ENCODE data around the gene BBOF1.
"Not testable (repeated sequence)": the region's sequence is repeated elsewhere in the genome, so short reads cannot be mapped to it uniquely, and the experiment has no call there.

BBOF1 gene, protein sequence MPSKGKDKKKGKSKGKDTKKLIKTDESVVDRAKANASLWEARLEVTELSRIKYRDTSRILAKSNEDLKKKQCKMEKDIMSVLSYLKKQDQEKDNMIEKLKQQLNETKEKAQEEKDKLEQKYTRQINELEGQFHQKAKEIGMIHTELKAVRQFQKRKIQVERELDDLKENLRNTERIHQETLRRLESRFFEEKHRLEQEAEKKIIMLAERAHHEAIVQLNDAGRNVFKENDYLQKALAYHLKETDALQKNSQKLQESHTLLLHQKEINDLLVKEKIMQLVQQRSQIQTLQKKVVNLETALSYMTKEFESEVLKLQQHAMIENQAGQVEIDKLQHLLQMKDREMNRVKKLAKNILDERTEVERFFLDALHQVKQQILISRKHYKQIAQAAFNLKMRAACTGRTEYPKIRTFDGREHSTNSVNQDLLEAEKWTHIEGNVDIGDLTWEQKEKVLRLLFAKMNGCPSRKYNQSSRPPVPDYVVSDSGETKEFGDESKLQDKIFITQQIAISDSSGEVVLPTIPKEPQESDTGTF

DNA sequence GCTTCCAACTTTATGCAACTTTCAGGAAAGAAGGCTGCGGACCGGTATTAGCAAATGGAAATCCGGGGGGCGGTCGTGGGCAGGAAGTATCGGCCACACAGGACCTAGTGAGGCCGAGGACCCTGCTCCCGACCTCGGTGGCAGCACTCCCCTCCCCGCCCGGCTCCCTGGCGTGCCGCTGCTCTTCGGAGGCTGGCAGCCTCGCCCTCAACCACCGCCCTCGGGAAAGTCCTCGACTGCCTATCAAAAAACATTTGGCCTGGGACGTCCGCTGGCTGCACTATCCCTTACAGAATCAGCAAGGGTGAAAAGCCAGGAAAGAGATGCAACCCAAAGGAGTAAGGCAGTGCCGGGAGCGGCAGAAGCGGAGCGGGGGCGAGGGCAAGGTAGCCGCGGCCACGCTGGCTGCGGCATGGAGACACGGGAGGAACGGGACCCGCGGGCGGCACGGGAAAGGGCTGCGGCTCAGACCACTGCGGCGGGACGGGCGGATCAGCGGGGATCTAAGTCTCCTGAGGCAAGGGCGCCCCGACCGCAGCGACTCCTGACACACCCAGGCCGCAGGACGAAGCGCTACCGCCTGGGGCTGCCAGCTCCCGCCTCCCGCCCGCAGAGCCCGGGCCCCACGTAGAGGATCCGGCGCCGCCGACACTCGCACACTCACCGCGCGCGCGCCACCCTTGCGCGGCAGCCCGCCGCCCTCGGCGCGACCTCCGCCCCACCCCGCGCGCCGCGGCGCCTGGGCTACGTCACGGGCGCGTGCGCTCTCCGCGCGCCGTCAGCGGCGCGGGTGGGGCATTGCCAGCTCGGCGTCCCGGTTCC is at the start of gene BBOF1, which contains the start of gene ENTPD5:
Gene BBOF1, plus strand, starts transcription at position 764 of the 822 bp plus-strand sequence. CDS start 130 bp downstream, outside the sequence.
Gene ENTPD5, minus strand, starts transcription at position 703 of the 822 bp plus-strand sequence. CDS start 31,186 bp downstream, outside the sequence.
- H3K4me3 Mint-ChIP-seq: peak within 1 kb of the TSS; percentile 97
- H3K4me1 Mint-ChIP-seq: peaks cover 10% of the 10 kb centered on the region
- no peaks in the 10 kb centered on the region for H3K9me3 Mint-ChIP-seq
- no peaks in the 10 kb centered on the region for H3K36me3 Mint-ChIP-seq
- H3K27ac Mint-ChIP-seq: peak within 1 kb of the TSS; percentile 99
- H3K27me3 Mint-ChIP-seq: no peaks in the 10 kb centered on the region

DNA sequence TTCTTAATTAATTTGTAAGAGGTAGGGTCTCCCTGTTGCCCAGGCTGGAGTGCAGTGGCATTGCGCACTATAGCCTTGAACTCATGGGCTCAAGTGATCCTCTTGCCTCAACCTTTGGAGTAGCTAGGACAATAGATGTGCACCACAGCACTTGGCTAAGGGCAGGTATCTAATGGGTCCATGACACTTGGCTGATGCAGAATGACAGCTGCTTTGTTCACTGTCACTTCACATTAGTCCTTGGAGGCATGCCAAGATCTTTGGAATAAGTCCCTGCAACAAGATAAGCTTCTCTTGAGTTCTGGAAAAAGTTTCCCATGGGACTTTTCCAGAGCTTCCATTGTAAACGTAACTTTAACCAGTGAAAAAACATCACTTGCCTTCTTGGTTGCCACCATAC is 45.7 kb upstream of the BBOF1 start:
- Mint-ChIP-seq H3K9me3 (no peaks in the 10 kb centered on the region), H3K36me3 (peaks cover 4% of the 10 kb centered on the region), H3K27ac (no peak overlapping the region), H3K27me3 (no peaks in the 10 kb centered on the region), H3K4me1 (no peaks in the 10 kb centered on the region), H3K4me3 (no peak overlapping the region)

DNA sequence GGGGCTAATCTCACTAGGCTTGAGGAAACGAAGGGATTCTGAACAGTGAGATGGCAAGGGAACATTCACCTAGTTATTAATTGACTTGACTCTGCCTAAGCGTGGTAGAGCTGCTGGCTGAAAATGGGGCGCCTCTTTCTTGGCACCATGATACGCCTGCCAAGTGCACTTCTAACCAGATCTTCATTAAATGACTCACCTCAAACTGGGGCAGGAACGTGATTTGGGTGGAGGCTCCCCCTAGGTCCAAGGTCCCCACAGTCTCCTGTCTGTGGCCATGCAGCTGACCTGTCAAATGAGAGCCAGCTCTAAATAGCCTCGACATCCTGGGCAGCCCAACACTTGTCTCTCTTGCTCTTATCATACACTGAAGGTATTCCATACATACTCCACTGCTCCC is 43.0 kb upstream of the BBOF1 start:
- H3K4me1 Mint-ChIP-seq: no peaks in the 10 kb centered on the region
- H3K36me3 Mint-ChIP-seq: peaks cover 8% of the 10 kb centered on the region
- no peak overlapping the region for H3K27ac Mint-ChIP-seq
- no peaks in the 10 kb centered on the region for H3K27me3 Mint-ChIP-seq
- H3K4me3 Mint-ChIP-seq: no peak overlapping the region
- no peaks in the 10 kb centered on the region for H3K9me3 Mint-ChIP-seq

DNA sequence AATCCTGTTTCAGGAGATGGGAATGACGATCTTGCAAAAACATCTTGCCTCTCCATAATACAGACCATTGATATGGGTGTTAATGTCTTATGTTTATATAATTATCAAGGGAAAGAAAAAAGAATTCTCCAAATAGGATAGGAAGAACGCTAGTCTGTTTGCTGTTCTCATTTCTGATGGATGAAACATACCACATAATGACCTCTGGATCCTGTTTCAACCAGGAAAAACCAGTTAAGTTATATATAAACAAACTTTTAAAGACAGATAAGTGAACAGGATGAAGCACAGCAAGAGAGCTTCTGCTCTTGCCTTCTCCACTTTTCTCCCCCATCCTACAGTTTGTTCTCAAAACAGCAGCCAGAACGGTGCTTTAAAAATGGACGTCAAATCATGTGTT is 41.3 kb upstream of the BBOF1 start:
- no peak overlapping the region for H3K27ac Mint-ChIP-seq
- peaks cover 6% of the 10 kb centered on the region for H3K36me3 Mint-ChIP-seq
- H3K9me3 Mint-ChIP-seq: no peaks in the 10 kb centered on the region
- H3K27me3 Mint-ChIP-seq: no peaks in the 10 kb centered on the region
- no peaks in the 10 kb centered on the region for H3K4me1 Mint-ChIP-seq
- H3K4me3 Mint-ChIP-seq: no peak overlapping the region

DNA sequence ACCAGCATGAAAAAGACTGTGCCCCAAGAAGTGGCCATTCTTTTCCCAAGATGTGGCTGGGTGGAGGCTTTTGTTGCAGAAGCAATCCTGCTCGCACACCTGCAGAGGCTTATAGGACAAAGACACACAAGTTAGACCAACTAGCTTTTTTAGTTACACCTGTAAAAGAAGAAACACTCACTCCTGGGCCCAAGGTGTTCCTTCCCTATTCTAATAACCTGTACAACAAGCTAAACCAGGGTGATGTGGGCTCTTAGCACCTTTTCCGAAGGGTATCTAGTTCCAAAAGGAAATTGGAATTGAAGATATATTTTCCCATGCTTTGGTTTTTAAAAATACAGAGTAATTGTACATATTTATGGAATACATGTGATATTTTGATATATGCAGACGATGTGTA is 31.1 kb upstream of the BBOF1 start:
- H3K36me3 Mint-ChIP-seq: peaks cover 12% of the 10 kb centered on the region
- no peak overlapping the region for H3K27ac Mint-ChIP-seq
- H3K4me1 Mint-ChIP-seq: no peaks in the 10 kb centered on the region
- no peaks in the 10 kb centered on the region for H3K27me3 Mint-ChIP-seq
- H3K4me3 Mint-ChIP-seq: no peak overlapping the region
- no peaks in the 10 kb centered on the region for H3K9me3 Mint-ChIP-seq

DNA sequence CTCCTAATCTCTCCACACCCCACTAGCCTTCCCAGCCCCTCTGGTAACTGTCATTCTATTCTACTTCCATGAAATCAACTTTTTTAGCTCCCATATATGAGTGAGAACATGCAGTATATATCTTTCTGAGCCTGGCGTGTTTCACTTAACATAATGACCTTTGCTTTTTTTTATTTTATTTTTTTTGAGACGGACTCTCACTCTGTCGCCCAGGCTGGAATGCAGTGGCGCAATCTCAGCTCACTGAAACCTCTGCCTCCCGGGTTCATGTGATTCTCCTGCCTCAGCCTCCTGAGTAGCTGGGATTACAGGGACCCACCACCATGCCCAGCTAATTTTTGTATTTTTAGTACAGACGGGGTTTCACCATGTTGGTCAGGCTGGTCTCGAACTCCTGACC is 30.5 kb upstream of the BBOF1 start:
- peaks cover 12% of the 10 kb centered on the region for H3K36me3 Mint-ChIP-seq
- not testable (repeated sequence) for H3K4me3 Mint-ChIP-seq, H3K27ac Mint-ChIP-seq, H3K4me1 Mint-ChIP-seq, H3K27me3 Mint-ChIP-seq, H3K9me3 Mint-ChIP-seq

DNA sequence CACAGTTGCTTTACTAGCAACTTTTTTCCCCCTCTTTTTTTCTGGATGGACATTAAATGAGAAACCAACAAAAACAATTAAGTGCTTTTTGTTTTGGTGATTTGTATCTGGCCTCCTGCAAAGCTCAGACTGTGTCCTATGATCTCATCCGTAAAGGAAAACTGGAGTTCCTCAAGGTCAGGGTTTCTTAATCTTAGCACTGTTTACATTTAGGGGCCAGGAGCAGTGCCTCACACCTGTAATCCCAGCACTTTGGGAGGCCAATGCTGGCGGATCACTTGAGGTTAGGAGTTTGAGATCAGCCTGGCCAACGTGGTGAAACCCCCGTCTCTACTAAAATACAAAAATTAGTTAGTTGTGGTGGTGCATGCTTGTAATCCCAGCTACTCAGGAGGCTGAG is 28.1 kb upstream of the BBOF1 start:
- no peak overlapping the region for H3K4me3 Mint-ChIP-seq
- H3K36me3 Mint-ChIP-seq: peaks cover 8% of the 10 kb centered on the region
- H3K4me1 Mint-ChIP-seq: no peaks in the 10 kb centered on the region
- H3K9me3 Mint-ChIP-seq: no peaks in the 10 kb centered on the region
- no peaks in the 10 kb centered on the region for H3K27me3 Mint-ChIP-seq
- H3K27ac Mint-ChIP-seq: no peak overlapping the region

DNA sequence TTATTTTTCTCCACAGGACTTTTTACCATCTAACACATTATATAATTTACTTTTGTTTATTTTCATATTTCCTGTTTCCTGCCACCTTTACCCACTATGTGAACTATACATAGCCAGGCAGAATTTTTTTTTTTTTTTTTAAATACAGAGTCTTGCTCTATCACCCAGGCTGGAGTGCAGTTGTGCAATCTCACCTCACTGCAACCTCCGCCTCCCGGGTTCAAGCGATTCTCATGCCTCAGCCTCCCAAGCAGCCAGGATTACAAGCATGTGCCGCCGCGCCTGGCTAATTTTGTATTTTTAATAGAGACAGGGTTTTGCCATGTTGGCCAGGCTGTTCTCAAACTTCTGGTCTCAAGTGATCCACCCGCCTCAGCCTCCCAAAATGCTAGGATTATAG is 24.2 kb upstream of the BBOF1 start:
- H3K4me3 Mint-ChIP-seq, H3K4me1 Mint-ChIP-seq, H3K27me3 Mint-ChIP-seq, H3K36me3 Mint-ChIP-seq, H3K27ac Mint-ChIP-seq, H3K9me3 Mint-ChIP-seq: not testable (repeated sequence)

DNA sequence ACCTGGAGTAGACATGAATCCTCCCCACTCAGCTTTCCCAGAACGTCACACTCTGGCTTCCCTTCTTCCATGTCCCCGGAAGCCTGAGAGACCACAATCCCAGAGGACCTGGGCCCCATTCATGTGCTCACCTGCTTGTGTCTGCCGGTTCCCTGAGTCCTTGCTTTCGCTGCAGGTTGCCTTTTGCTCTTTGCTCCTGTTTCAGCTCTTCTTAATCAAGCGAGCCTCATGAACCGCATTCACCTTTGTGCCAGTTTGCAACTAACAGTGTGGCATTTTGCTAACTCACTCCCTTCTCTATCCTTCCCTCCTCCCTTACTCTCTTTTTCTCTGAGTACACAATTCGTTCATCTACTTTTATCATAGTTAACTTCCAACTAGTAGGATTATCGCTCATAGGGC is 23.2 kb upstream of the BBOF1 start:
- Mint-ChIP-seq H3K4me3 (no peak overlapping the region), H3K27me3 (no peaks in the 10 kb centered on the region), H3K27ac (no peak overlapping the region), H3K4me1 (no peaks in the 10 kb centered on the region), H3K9me3 (no peaks in the 10 kb centered on the region), H3K36me3 (peaks cover 5% of the 10 kb centered on the region)

DNA sequence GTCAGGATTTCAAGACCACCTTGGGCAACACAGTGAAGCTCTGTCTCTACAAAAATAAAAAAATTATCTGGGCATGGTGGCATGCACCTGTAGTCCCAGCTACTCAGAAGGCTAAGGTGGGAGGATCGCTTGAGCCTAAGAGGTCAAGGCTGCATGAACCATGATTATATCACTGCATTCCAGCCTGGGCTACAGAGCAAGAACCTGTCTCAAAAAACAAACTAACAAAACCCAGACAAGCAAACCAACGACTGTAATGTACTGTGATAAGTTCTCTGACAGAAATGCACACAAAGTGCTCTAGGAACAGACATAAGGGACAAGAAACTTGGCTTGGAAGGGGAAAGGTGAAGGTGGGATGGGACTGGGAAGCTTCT is 22.4 kb upstream of the BBOF1 start:
- Mint-ChIP-seq H3K9me3 (no peaks in the 10 kb centered on the region), H3K4me3 (no peak overlapping the region), H3K27ac (no peak overlapping the region), H3K36me3 (peaks cover 5% of the 10 kb centered on the region), H3K27me3 (no peaks in the 10 kb centered on the region), H3K4me1 (no peaks in the 10 kb centered on the region)

DNA sequence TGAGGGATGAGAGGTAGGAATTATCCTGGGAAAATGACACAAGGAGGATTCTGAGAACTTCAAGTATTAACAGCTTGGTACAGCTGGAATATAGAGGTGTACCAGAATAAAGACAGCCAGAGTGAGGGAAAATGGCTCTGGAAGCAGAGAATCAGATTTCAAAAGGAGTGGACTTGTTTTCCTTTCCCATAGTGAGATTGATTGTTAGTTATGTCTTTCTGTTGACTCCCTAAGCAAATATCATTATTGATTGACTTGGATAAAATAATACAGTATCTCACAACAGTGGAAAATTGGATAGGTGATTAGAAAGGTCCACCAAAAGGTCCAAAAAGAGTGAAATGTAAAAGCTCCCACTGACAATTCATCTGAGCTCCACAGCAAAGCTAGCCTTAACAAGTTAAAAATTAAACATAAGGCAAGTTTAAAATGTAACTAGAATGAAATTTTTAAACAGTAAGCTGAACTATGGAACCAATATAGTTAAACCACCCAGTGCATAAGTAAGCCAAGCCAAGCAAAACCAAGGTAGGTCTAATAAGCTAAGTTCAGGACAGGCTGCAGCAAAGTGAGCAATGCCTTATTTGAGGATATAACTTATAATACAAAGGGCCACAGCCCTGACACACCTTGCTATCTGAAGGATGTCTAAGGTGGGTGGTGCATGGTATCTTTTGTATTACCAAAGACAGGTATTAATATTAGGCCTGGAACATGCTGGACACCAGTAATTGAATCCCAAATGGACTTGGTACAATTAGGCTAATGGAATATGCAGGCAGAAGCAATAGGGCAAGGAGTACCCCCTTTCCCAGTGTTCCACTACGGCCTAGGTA is 21.8 kb upstream of the BBOF1 start:
- Mint-ChIP-seq H3K36me3 (peaks cover 5% of the 10 kb centered on the region), H3K4me1 (no peaks in the 10 kb centered on the region), H3K27ac (no peak overlapping the region), H3K4me3 (no peak overlapping the region), H3K27me3 (no peaks in the 10 kb centered on the region), H3K9me3 (no peaks in the 10 kb centered on the region)

DNA sequence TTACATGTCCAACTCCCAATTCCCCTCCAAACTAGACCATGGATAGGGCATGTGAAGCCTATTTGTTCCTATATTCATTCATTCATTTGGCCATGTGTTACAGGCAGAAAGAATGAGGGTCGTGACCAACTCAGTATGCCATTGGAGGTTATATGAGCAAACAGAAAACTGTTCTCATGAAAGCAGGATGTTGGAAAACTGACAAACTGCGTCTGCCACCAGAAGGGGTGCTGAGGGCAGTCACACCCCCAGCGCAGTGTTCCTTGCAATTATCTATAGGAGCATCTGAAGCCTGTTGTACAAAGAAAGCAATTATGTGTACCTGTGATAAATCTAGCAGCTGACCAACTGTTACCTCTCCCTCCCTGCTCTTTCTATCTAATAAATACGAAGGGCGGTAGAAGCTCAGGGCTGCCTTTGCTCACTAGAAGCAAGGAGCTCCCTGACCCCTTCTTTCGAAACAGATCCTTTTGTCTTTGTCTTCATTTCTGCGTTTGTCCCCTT is 21.2 kb upstream of the BBOF1 start:
- H3K9me3 Mint-ChIP-seq: no peaks in the 10 kb centered on the region
- H3K27me3 Mint-ChIP-seq: no peaks in the 10 kb centered on the region
- no peak overlapping the region for H3K27ac Mint-ChIP-seq
- peaks cover 7% of the 10 kb centered on the region for H3K36me3 Mint-ChIP-seq
- H3K4me3 Mint-ChIP-seq: no peak overlapping the region
- no peaks in the 10 kb centered on the region for H3K4me1 Mint-ChIP-seq

DNA sequence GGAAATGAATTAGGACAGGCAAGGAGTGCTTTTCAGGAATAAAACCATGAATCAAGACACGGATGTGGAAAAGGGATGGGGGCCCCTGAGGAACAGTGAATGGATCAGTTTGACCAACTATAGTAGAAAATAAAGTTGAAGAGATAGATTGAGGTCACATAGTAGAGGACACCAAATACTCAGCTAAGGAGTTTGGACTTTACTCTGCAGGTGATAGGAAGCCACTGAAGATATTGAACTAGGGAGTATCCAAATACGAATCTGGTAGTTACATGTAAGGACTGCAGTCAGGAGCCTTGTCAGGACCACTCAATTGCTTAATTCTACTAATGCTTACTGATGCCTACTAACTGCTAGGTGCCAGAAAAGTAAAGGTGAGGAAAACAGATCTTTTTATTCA is 20.4 kb upstream of the BBOF1 start:
- Mint-ChIP-seq H3K36me3 (peaks cover 9% of the 10 kb centered on the region), H3K27ac (no peak overlapping the region), H3K9me3 (no peaks in the 10 kb centered on the region), H3K4me1 (no peaks in the 10 kb centered on the region), H3K27me3 (no peaks in the 10 kb centered on the region), H3K4me3 (no peak overlapping the region)

DNA sequence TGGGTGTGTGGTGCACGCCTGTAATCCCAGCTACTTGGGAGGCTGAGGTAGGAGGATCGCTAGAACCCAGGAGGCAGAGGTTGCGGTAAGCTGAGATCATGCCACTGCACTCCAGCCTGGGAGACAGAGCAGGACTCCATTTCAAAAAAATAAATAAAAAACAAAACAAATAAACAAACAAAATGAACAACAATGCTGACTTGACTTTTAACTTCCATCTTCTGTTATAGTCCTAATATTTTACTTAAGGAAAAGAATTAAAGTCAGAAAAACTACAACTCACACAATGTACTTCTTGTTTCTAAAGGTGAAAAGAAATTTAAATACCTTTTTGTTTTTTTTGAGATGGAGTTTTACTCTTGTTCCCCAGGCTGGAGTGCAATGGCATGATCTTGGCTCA is 13.5 kb upstream of the BBOF1 start:
- not testable (repeated sequence) for H3K27me3 Mint-ChIP-seq, H3K4me1 Mint-ChIP-seq, H3K27ac Mint-ChIP-seq, H3K4me3 Mint-ChIP-seq, H3K9me3 Mint-ChIP-seq, H3K36me3 Mint-ChIP-seq

DNA sequence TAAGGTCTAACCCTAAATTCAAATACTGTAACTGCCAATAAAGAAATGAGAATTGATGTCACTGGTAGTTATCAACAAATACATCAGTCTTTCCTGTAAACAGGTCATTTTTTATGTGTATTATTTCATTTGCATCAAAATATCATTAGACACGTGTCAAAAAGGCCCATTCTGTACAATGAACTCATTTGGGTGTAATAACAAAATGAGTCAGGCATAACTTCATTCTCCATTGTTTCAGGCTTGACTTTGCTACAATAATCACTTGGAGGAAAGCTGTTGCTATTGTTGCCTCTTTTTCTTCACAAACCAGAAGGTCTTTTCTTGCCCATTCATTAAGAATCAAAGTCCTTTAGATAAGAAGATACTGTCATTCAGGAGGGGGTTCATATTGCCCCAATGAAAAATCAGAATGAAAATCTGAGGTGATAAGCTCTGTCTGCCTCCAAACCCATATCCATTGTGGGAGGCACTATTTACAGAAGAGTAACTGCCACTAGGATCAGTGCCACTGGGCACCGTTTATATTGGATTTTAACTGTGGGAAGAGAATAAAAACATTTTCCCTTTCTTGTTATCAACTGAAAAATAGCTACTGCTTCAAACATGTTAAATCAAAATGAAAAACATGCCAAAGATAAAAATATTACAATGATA is 10.2 kb upstream of the BBOF1 start:
- H3K27me3 Mint-ChIP-seq: no peaks in the 10 kb centered on the region
- no peak overlapping the region for H3K27ac Mint-ChIP-seq
- H3K36me3 Mint-ChIP-seq: peaks cover 11% of the 10 kb centered on the region
- H3K9me3 Mint-ChIP-seq: no peaks in the 10 kb centered on the region
- H3K4me3 Mint-ChIP-seq: no peak overlapping the region
- H3K4me1 Mint-ChIP-seq: no peaks in the 10 kb centered on the region

All from activated naive CD4-positive, alpha-beta T cell treated with anti-CD3 and anti-CD28 coated beads, Interleukin-2, amount 50 U/mL, for 24 hours (primary cell).